Lung (tissue), 12 donors: ENCODE data around the gene PPIL6. TPM values are rescaled to one million over a fixed set of nuclear protein-coding genes. Genes with fewer than 3 reads are reported as not detected.

Experiments used
- ATAC-seq: fragments of 200-7000 bp; cut with Tn5 transposase; one replicate; pipeline ENCODE4 v1.9.1; 2020; ENCODE audit warnings: moderate number of reproducible peaks; ENCODE audit not compliant: insufficient read depth, low FRiP score
- DNase-seq, 3 donors: peaks; one replicate each; pipeline ENCODE4 v3.0.0-alpha.2; 2013 to 2017
- H3K27ac ChIP-seq, 2 donors: one replicate each; pipeline ENCODE4 v1.5.1; 2013; ENCODE audit warnings: mild to moderate bottlenecking in 2 of 2, moderate library complexity in 2 of 2, control low read depth in 1 of 2, inconsistent platforms in 1 of 2, low read depth in 1 of 2, low read length in 1 of 2
- H3K27me3 ChIP-seq, 3 donors: one replicate each; pipeline ENCODE4 v1.5.1; 2013; ENCODE audit warnings: low read length in 2 of 3; ENCODE audit not compliant: control insufficient read depth in 3 of 3, insufficient read depth in 3 of 3
- H3K36me3 ChIP-seq, 4 donors: one replicate each; pipeline ENCODE4 v1.5.1; 2013; ENCODE audit warnings: low read length in 4 of 4, mild to moderate bottlenecking in 1 of 4, moderate library complexity in 1 of 4; ENCODE audit not compliant: control insufficient read depth in 4 of 4, insufficient read depth in 4 of 4
- H3K4me1 ChIP-seq, 5 donors: one replicate each; pipeline ENCODE4 v1.5.1; 2013; ENCODE audit warnings: low read length in 5 of 5, mild to moderate bottlenecking in 2 of 5, moderate library complexity in 1 of 5; ENCODE audit not compliant: control insufficient read depth in 5 of 5, insufficient read depth in 5 of 5
- H3K4me3 ChIP-seq: one replicate; pipeline ENCODE4 v1.5.1; 2013; ENCODE audit warnings: mild to moderate bottlenecking, control low read depth, moderate library complexity
- H3K9ac ChIP-seq, 2 donors: one replicate each; pipeline ENCODE4 v1.5.1; 2013; ENCODE audit warnings: low read length in 2 of 2, control low read depth in 1 of 2; ENCODE audit not compliant: insufficient read depth in 1 of 2
- H3K9me3 ChIP-seq, 4 donors: one replicate each; pipeline ENCODE4 v1.5.1; 2013; ENCODE audit warnings: low read length in 3 of 4, mild to moderate bottlenecking in 1 of 4, moderate library complexity in 1 of 4; ENCODE audit not compliant: control insufficient read depth in 4 of 4, insufficient read depth in 3 of 4
- CTCF ChIP-seq: IDR thresholded peaks from 2 replicates; pipeline ENCODE4 v1.5.1; 2012; ENCODE audit warnings: mild to moderate bottlenecking; ENCODE audit errors: control extremely low read depth, extremely low read depth
- whole genome bisulfite sequencing, 2 donors: extraction: QIAGEN DNeasy Blood & Tissue Kit; methylation state at CpG; one replicate each; pipeline ENCODE4 v1.1.7; 2013; 5-methylcytosine and 5-hydroxymethylcytosine counted together
- polyA plus RNA-seq, 2 donors: library from polyadenylated mRNA; stranded (reverse); fragments of 200-250 nt; gene quantifications; one replicate each; pipeline ENCODE4 v1.2.1, GENCODE V29; 2013
- total RNA-seq, 2 donors: library from RNA; depleted of rRNA in 1 of 2; stranded (reverse); fragments of >200 nt in 1 of 2; gene quantifications; one replicate each; pipeline ENCODE4 v1.2.1, GENCODE V29; 2014 to 2021
- donor health status: control.
- donor health status: control.
- donor health status: Bipolar disorder and iron deficiency.
- donor health status: healthy.
- donor health status: DM: yes; HTN: yes; CAD: no.

The PPIL6 gene
- total and polyA plus RNA-seq, 4 donors, result 6.3 to 18.1 (median 13.3) TPM

- ATAC-seq (peak; percentile 70), DNase-seq (peak; percentile 58 to 92 (median 81))
- WGBS, 2 donors, result 27 to 43% methylated on average over 3 of the region's 3 CpGs
- no peaks in the 10 kb centered on the region for H3K27me3 ChIP-seq
- H3K4me1 ChIP-seq, result peaks cover 0 to 14% (median 5%) of the 10 kb centered on the region in 5 donors
- H3K4me3 ChIP-seq, result no peak overlapping the region
- H3K9me3 ChIP-seq, result no peaks in the 10 kb centered on the region
- TF ChIP-seq CTCF, result no peak
- peaks cover 0 to 1% (median 0%) of the 10 kb centered on the region in 4 donors for H3K36me3 ChIP-seq
- H3K27ac ChIP-seq, result peak overlapping the region in 1 of 2 donors; percentile 45
- no peak overlapping the region for H3K9ac ChIP-seq
Measured at GRCh38 chr6:109349419-109349987, 90.9 kb downstream of the PPIL6 start.

- ATAC-seq, result no peak
- TF ChIP-seq CTCF, result no peak
- peaks cover 0 to 16% (median 5%) of the 10 kb centered on the region in 5 donors for H3K4me1 ChIP-seq
Measured at GRCh38 chr6:109348226-109348625, 92.2 kb downstream of the PPIL6 start.

GRCh38 chr6:109347779-109348178, 92.6 kb downstream of the PPIL6 start:
- Histone ChIP-seq H3K4me3 (no peak overlapping the region), H3K9ac (no peak overlapping the region), H3K36me3 (no peaks in the 10 kb centered on the region), H3K27me3 (no peaks in the 10 kb centered on the region), H3K4me1 (peaks cover 0 to 16% (median 5%) of the 10 kb centered on the region in 5 donors), H3K27ac (no peak overlapping the region), H3K9me3 (no peaks in the 10 kb centered on the region)
- ATAC-seq (no peak), DNase-seq (no peak)
- WGBS, 2 donors, result 83 to 91% methylated on average over 3 of the region's 3 CpGs
- no peak for TF ChIP-seq CTCF

More at GRCh38 chr6:109348226-109348625, 92.2 kb downstream of the PPIL6 start:
- Histone ChIP-seq H3K9ac (no peak overlapping the region), H3K27me3 (no peaks in the 10 kb centered on the region), H3K9me3 (no peaks in the 10 kb centered on the region), H3K27ac (no peak overlapping the region), H3K4me3 (no peak overlapping the region), H3K36me3 (no peaks in the 10 kb centered on the region)
- WGBS, 2 donors, result 88 to 92% methylated on average over 8 of the region's 8 CpGs
- no peak for DNase-seq

- DNase-seq (no peak), ATAC-seq (no peak)
- Histone ChIP-seq H3K4me1 (peaks cover 0 to 15% (median 4%) of the 10 kb centered on the region in 5 donors), H3K27me3 (no peaks in the 10 kb centered on the region), H3K27ac (no peak overlapping the region), H3K9me3 (no peaks in the 10 kb centered on the region), H3K4me3 (no peak overlapping the region), H3K9ac (no peak overlapping the region), H3K36me3 (no peaks in the 10 kb centered on the region)
- WGBS, 2 donors, result 89 to 90% methylated on average over 4 of the region's 4 CpGs
- no peak for TF ChIP-seq CTCF
Measured at GRCh38 chr6:109345986-109346385, 94.4 kb downstream of the PPIL6 start.
